GM12875 (cell line): ENCODE results near the gene PLCB3.

Experiments
- H3K4me3 ChIP-seq: one replicate; pipeline ENCODE4 v1.5.1; 2011; ENCODE audit warnings: low read depth, low read length, control low read depth
- CTCF ChIP-seq: IDR thresholded peaks from 2 replicates; pipeline ENCODE4 v1.5.1; 2011; ENCODE audit warnings: low read depth, mild to moderate bottlenecking, control low read depth, inconsistent platforms, low read length, moderate library complexity, borderline replicate concordance; ENCODE audit not compliant: insufficient read depth

The PLCB3 gene

GRCh38 chr11:64247729-64248531 lies 3.4 kb upstream of the PLCB3 start:
- TF ChIP-seq CTCF, result no peak
- H3K4me3 ChIP-seq, result peak overlapping the region; percentile 58

- no peak for TF ChIP-seq CTCF
Observed at GRCh38 chr11:64248578-64248977, 2.8 kb upstream of the PLCB3 start.

GRCh38 chr11:64249038-64249437 lies 2.3 kb upstream of the PLCB3 start:
- TF ChIP-seq CTCF, result no peak
- H3K4me3 ChIP-seq, result no peak overlapping the region

More at GRCh38 chr11:64248578-64248977, 2.8 kb upstream of the PLCB3 start:
- H3K4me3 ChIP-seq, result no peak overlapping the region

GRCh38 chr11:64249563-64250414 lies 1.5 kb upstream of the PLCB3 start:
- no peak overlapping the region for H3K4me3 ChIP-seq
- TF ChIP-seq CTCF, result no peak

- H3K4me3 ChIP-seq, result peak overlapping the region; percentile 42
- TF ChIP-seq CTCF, result no peak
Observed at GRCh38 chr11:64250415-64251015, 815 bp upstream of the PLCB3 start.

- no peak for TF ChIP-seq CTCF
- peak overlapping the region; percentile 77 for H3K4me3 ChIP-seq
Observed at GRCh38 chr11:64251753-64252002, 348 bp downstream of the PLCB3 start.
